ENCODE data around the gene ZBTB5.

- TF ChIP-seq CTCF (IDR thresholded peaks at IDR 0.05) (no peak), REST (IDR thresholded peaks at IDR 0.05; ENCODE audit: insufficient read depth in 1 of 2, low read depth in 2 of 2, low read length in 1 of 2) (no peak), POLR2AphosphoS5 (IDR thresholded peaks at IDR 0.05; ENCODE audit: low read depth, low read length) (no peak), SIN3A (IDR thresholded peaks at IDR 0.05; ENCODE audit: borderline replicate concordance, insufficient read depth, low read depth, low read length) (no peak)
These were observed 51.9 kb downstream of the ZBTB5 start for GRCh38 chr9:37413311-37413710.
